K562 (cell line): ENCODE data around the gene KIF1A. TPM values are rescaled to one million over a fixed set of nuclear protein-coding genes. Genes with fewer than 3 reads are reported as not detected.

Experiments used
- ATAC-seq: fragments of 200-7000 bp; cut with Tn5 transposase; 3 replicates; pipeline ENCODE4 v1.9.1; 2020; ENCODE audit warnings: moderate library complexity
- BruUV-seq: library from RNA; stranded (reverse); fragments of 400-500 nt; replicated peaks from 2 replicates; lab custom pipeline; 2021; lab: Mats Ljungman, UMichigan
- CTCF ChIA-PET: fragments of 300-600 bp; formaldehyde crosslinking; extraction: SDS; loops from one replicate; lab custom pipeline; 2021; ENCODE audit warnings: low intra/inter-chr PET ratio; lab: Yijun Ruan, JAX
- POLR2A ChIA-PET: fragments of 300-600, 350-650 bp; sonication (Branson Sonifier 250); formaldehyde crosslinking; extraction: SDS; loops from one replicate; lab custom pipeline; 2021; ENCODE audit warnings: antibody characterized with exemption, inconsistent platforms; lab: Yijun Ruan, JAX
- DNase-seq, 4 experiments: peaks; one replicate each; pipeline versions ENCODE4 v3.0.0 to v3.0.0-alpha.2; 2011 to 2018; ENCODE audit warnings: low spot score in 3 of 4, mixed read lengths in 3 of 4; ENCODE audit errors: extremely low read depth in 1 of 4
- FAIRE-seq: peaks from 2 replicates; lab custom pipeline; 2011; peaks lifted over from hg19 to GRCh38; lab: Jason Lieb, UNC
- H2AFZ ChIP-seq: 2 replicates; pipeline ENCODE4 v1.6.0; 2011; ENCODE audit warnings: low read depth, low read length, control low read depth, inconsistent platforms
- H3K27ac ChIP-seq: fragments of 200-600 bp; 3 replicates; pipeline ENCODE4 v1.8.0; 2011; ENCODE audit warnings: low read depth, mild to moderate bottlenecking, control low read depth, inconsistent platforms, low read length, moderate library complexity, mixed read lengths; ENCODE audit errors: extremely low read depth
- H3K27me3 ChIP-seq, 2 experiments: fragments of 300-600 bp in 1 of 2; 2 replicates in 1 of 2; 3 replicates in 1 of 2; pipeline versions ENCODE4 v1.6.0 to v1.8.0; 2011; ENCODE audit warnings: inconsistent platforms in 2 of 2, low read length in 2 of 2, mild to moderate bottlenecking in 1 of 2, mixed read lengths in 1 of 2, moderate library complexity in 1 of 2; ENCODE audit not compliant: control insufficient read depth in 2 of 2, insufficient read depth in 2 of 2
- H3K36me3 ChIP-seq: fragments of 300-600 bp; 3 replicates; pipeline ENCODE4 v1.8.0; 2011; ENCODE audit warnings: mild to moderate bottlenecking, low read length, inconsistent platforms; ENCODE audit not compliant: control insufficient read depth, insufficient read depth
- H3K4me1 ChIP-seq, 2 experiments: fragments of 200-600 bp in 1 of 2; replicated peaks in 1 of 2; 2 replicates in 1 of 2; 3 replicates in 1 of 2; pipeline versions ENCODE4 v1.5.1 to v1.8.0; 2011; ENCODE audit warnings: inconsistent platforms in 2 of 2, low read length in 2 of 2, mild to moderate bottlenecking in 1 of 2, mixed read lengths in 1 of 2, moderate library complexity in 1 of 2; ENCODE audit not compliant: control insufficient read depth in 2 of 2, insufficient read depth in 2 of 2
- H3K4me2 ChIP-seq: 2 replicates; pipeline ENCODE4 v1.6.1; 2011; ENCODE audit warnings: low read length, control low read depth, inconsistent platforms, mixed read lengths; ENCODE audit not compliant: insufficient read depth
- H3K4me3 ChIP-seq: fragments of 200-600 bp; sonication (generic), shearing (Covaris generic); 2 replicates; pipeline ENCODE4 v1.5.1; 2016; ENCODE audit warnings: control low read depth, inconsistent platforms
- H3K79me2 ChIP-seq: fragments of 200-600 bp; 3 replicates; pipeline ENCODE4 v1.8.0; 2011; ENCODE audit warnings: low read length, inconsistent platforms; ENCODE audit not compliant: control insufficient read depth, insufficient read depth
- H3K9ac ChIP-seq, 2 experiments: 2 replicates each; pipeline versions ENCODE4 v1.6.0 to v1.6.1; 2011; ENCODE audit warnings: low read depth in 2 of 2, low read length in 2 of 2, control low read depth in 1 of 2, inconsistent platforms in 1 of 2, mild to moderate bottlenecking in 1 of 2, mixed read lengths in 1 of 2; ENCODE audit not compliant: insufficient read depth in 1 of 2
- H3K9me1 ChIP-seq: one replicate; pipeline ENCODE4 v1.6.0; 2011; ENCODE audit warnings: inconsistent platforms, mild to moderate bottlenecking, low read length, moderate library complexity; ENCODE audit not compliant: control insufficient read depth, insufficient read depth
- H3K9me3 ChIP-seq: replicated peaks from 2 replicates; pipeline ENCODE4 v1.5.1; 2011; ENCODE audit warnings: low read depth, low read length, inconsistent platforms; ENCODE audit not compliant: control insufficient read depth, insufficient read depth
- H4K20me1 ChIP-seq: replicated peaks from 2 replicates; pipeline ENCODE4 v1.6.1; 2011; ENCODE audit warnings: low read length, inconsistent platforms, mixed read lengths; ENCODE audit not compliant: control insufficient read depth, insufficient read depth
- CBX3 ChIP-seq, 2 experiments: IDR thresholded peaks; 1 replicate in 1 of 2; 2 replicates in 1 of 2; pipeline ENCODE4 v1.6.1; 2012; ENCODE audit warnings: inconsistent platforms in 2 of 2, low read length in 2 of 2, borderline replicate concordance in 1 of 2, control low read depth in 1 of 2
- ETV6 ChIP-seq, 3 experiments: fragments of 150-350 bp in 1 of 3; sonication (generic) in 1 of 3; formaldehyde crosslinking in 1 of 3; IDR thresholded peaks; 2 replicates each; pipeline versions ENCODE4 v1.6.1 to v1.8.0; 2014 to 2022; ENCODE audit warnings: borderline replicate concordance in 2 of 3, low read depth in 2 of 3, antibody characterized with exemption in 1 of 3, low read length in 1 of 3, mild to moderate bottlenecking in 1 of 3, missing genetic modification reagents in 1 of 3
- MECOM ChIP-seq: fragments of 250-450 bp; sonication (Bioruptor Pico); IDR thresholded peaks from 2 replicates; pipeline ENCODE4 v1.8.0; 2022; ENCODE audit warnings: inconsistent platforms
- PTBP1 ChIP-seq: fragments of 200-400 bp; formaldehyde crosslinking; IDR thresholded peaks from 2 replicates; pipeline ENCODE4 v1.6.1; 2017; ENCODE audit warnings: low read depth, low read length
- RBBP5 ChIP-seq: fragments of 200-600 bp; sonication (generic); IDR thresholded peaks from 2 replicates; pipeline ENCODE4 v1.6.1; 2012; ENCODE audit warnings: borderline replicate concordance, mild to moderate bottlenecking, low read length, control low read depth, inconsistent platforms; ENCODE audit not compliant: insufficient read depth, poor library complexity, severe bottlenecking
- ZNF668 ChIP-seq: fragments of 250-450 bp; sonication (Bioruptor Pico); IDR thresholded peaks from 2 replicates; pipeline ENCODE4 v1.8.0; 2022; ENCODE audit warnings: mild to moderate bottlenecking, inconsistent platforms
- ZNF79 ChIP-seq: fragments of 250-450 bp; sonication (Bioruptor Pico); IDR thresholded peaks from 2 replicates; pipeline ENCODE4 v1.4.0; 2020; ENCODE audit warnings: low read depth, mild to moderate bottlenecking, moderate library complexity
- WGBS: fragments of 100-300 bp; shearing (Covaris generic); methylation state at CpG from one replicate; pipeline ENCODE4 v1.1.6; 2016; ENCODE audit warnings: low coverage, mixed read lengths; ENCODE audit not compliant: insufficient coverage; ENCODE audit errors: missing lambda C conversion rate; 5-methylcytosine and 5-hydroxymethylcytosine counted together
- in situ Hi-C: fragments of 300-500 bp; cut with MboI; formaldehyde crosslinking; loops from 4 replicates; pipeline ENCODE4 v1.15.0; 2018; ENCODE audit warnings: inconsistent platforms, mixed read lengths
- intact Hi-C: fragments of 100-400 bp; cut with micrococcal nuclease; formaldehyde crosslinking; loops from 2 replicates; pipeline ENCODE4 v1.14.2; 2022
- polyA plus RNA-seq, 8 experiments: library from polyadenylated mRNA; depleted of rRNA in 4 of 8; stranded (reverse) in 5 of 8; unstranded in 3 of 8; fragments of >200 nt; fragmentation: Nextera tagmentation in 2 of 8; fragmentation: Illumina TruSeq in 1 of 8; extraction: Ambion mirVana in 2 of 8; extraction: Trizol in 1 of 8; gene quantifications; 2 replicates each; pipeline versions ENCODE4 v1.2.1 to v1.2.3, GENCODE V29; 2011 to 2014; ENCODE audit warnings: inconsistent platforms in 1 of 8, missing spikeins in 1 of 8
- total RNA-seq, 7 experiments: library from RNA; depleted of rRNA in 6 of 7; stranded (reverse); fragments of >200 nt in 6 of 7; fragmentation: Illumina TruSeq in 2 of 7; extraction: Trizol in 2 of 7; gene quantifications; 2 replicates each; pipeline versions ENCODE4 v1.2.1 to v1.2.3, GENCODE V29; 2011 to 2021; ENCODE audit warnings: low replicate concordance in 1 of 7
- TF ChIP-seq, protein P1 (sequence below): fragments of 200-600 bp; sonication (generic); IDR thresholded peaks from one replicate; pipeline ENCODE4 v1.6.1; 2012; ENCODE audit warnings: mild to moderate bottlenecking, low read depth, low read length, inconsistent platforms

Gene KIF1A
- total and polyA plus RNA-seq, 9 of the 15 experiments (the other 6 are each of a cell fraction or from before 2014, with no cell fraction given): 0.07 to 1.4 (median 0.45) TPM; not detected in 2

DNA sequence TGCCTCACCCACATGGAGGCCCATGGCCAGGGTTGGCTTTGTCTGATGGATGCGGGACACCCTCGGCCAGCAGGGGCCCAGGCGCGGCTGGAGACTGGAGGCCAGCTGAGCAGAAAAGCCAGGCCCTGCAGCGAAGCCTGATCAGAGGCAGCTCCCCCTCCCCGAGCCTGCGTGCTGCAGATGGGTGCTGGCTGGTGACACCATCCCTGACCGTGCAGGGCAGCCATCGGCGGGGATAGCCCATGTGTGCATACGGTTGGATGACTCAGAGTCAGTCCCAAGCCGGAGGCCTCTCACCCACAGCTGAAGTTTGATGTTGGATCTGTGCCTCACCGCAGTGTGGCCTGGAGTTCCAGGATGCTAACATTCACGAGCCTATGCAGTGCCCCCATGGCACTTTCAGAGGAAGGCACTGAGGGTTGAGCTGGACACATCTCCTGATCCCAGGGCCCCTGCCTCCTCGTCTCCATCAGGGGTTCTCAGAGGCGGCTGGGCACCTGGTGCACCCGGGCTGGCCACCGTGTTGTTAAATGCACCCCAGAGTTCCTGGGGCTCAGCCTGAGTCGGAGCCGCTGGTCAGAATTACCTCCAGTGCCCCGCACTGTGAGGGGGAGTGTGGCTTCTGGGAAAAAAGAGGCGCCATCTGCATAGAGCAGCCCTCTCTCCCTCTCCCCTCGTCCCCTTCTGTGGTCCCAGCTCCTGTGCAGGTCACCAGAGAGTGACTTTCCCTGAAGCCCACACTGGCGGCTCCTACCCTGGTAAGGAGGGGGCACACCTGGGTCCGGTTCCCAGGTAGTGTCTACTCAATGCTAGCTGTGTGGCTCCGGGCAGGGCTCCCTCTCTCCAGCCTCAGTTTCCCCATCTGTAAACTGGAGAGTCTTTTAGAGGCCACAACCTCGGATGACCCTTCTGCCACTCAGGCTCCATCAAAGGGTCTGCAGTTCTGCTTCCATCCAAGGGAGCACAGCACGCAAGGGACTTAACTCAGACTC is 19.4 kb upstream of the KIF1A start:
- H3K27ac ChIP-seq: no peak overlapping the region
- ATAC-seq: no peak
- no peaks in the 10 kb centered on the region for H3K79me2 ChIP-seq
- BruUV-seq: no TSS peak
- H3K4me3 ChIP-seq: no peak overlapping the region
- H3K9me1 ChIP-seq: no peaks in the 10 kb centered on the region
- 2% methylated on average over 19 of the region's 28 CpGs for WGBS
- no peak overlapping the region for H3K9ac ChIP-seq
- no peak for DNase-seq
- POLR2A ChIA-PET: no interaction called here
- in situ Hi-C loops: no loop called here
- H3K9me3 ChIP-seq: no peaks in the 10 kb centered on the region
- peaks cover 0 to 30% of the 10 kb centered on the region in 2 experiments; a peak in 2 of 5 replicates for H3K27me3 ChIP-seq
- H3K36me3 ChIP-seq: no peaks in the 10 kb centered on the region
- intact Hi-C loops: no loop called here
- peaks cover 6% of the 10 kb centered on the region for H4K20me1 ChIP-seq
- H3K4me2 ChIP-seq: no peak overlapping the region
- CTCF ChIA-PET: interaction anchor here (0.6 to 0.9 kb wide), 2 partner anchors 326 to 1230 kb away, joined by 3 to 4 read pairs; no protein-coding TSS in a partner anchor
- H3K4me1 ChIP-seq: no peaks in the 10 kb centered on the region; a peak in 1 of 5 replicates
- no peak overlapping the region for H2AFZ ChIP-seq
- FAIRE-seq: no peak
- TF ChIP-seq ZNF79 (CRISPR knock-in tag) (no peak), ZNF668 (CRISPR knock-in tag) (no peak), RBBP5 (no peak), MECOM (CRISPR knock-in tag) (no peak), ETV6 (IDR thresholded peaks at IDR 0.05; ENCODE audit: borderline replicate concordance in 1 of 2, low read depth in 2 of 2, low read length in 1 of 2) (no peak), ETV6 (CRISPR knock-in tag; IDR thresholded peaks at IDR 0.05; ENCODE audit: borderline replicate concordance) (no peak), CBX3 (IDR thresholded peaks at IDR 0.05; ENCODE audit: borderline replicate concordance in 1 of 2, low read length in 2 of 2) (no peak), PTBP1 (no peak)
- TF ChIP-seq, protein P1, sequence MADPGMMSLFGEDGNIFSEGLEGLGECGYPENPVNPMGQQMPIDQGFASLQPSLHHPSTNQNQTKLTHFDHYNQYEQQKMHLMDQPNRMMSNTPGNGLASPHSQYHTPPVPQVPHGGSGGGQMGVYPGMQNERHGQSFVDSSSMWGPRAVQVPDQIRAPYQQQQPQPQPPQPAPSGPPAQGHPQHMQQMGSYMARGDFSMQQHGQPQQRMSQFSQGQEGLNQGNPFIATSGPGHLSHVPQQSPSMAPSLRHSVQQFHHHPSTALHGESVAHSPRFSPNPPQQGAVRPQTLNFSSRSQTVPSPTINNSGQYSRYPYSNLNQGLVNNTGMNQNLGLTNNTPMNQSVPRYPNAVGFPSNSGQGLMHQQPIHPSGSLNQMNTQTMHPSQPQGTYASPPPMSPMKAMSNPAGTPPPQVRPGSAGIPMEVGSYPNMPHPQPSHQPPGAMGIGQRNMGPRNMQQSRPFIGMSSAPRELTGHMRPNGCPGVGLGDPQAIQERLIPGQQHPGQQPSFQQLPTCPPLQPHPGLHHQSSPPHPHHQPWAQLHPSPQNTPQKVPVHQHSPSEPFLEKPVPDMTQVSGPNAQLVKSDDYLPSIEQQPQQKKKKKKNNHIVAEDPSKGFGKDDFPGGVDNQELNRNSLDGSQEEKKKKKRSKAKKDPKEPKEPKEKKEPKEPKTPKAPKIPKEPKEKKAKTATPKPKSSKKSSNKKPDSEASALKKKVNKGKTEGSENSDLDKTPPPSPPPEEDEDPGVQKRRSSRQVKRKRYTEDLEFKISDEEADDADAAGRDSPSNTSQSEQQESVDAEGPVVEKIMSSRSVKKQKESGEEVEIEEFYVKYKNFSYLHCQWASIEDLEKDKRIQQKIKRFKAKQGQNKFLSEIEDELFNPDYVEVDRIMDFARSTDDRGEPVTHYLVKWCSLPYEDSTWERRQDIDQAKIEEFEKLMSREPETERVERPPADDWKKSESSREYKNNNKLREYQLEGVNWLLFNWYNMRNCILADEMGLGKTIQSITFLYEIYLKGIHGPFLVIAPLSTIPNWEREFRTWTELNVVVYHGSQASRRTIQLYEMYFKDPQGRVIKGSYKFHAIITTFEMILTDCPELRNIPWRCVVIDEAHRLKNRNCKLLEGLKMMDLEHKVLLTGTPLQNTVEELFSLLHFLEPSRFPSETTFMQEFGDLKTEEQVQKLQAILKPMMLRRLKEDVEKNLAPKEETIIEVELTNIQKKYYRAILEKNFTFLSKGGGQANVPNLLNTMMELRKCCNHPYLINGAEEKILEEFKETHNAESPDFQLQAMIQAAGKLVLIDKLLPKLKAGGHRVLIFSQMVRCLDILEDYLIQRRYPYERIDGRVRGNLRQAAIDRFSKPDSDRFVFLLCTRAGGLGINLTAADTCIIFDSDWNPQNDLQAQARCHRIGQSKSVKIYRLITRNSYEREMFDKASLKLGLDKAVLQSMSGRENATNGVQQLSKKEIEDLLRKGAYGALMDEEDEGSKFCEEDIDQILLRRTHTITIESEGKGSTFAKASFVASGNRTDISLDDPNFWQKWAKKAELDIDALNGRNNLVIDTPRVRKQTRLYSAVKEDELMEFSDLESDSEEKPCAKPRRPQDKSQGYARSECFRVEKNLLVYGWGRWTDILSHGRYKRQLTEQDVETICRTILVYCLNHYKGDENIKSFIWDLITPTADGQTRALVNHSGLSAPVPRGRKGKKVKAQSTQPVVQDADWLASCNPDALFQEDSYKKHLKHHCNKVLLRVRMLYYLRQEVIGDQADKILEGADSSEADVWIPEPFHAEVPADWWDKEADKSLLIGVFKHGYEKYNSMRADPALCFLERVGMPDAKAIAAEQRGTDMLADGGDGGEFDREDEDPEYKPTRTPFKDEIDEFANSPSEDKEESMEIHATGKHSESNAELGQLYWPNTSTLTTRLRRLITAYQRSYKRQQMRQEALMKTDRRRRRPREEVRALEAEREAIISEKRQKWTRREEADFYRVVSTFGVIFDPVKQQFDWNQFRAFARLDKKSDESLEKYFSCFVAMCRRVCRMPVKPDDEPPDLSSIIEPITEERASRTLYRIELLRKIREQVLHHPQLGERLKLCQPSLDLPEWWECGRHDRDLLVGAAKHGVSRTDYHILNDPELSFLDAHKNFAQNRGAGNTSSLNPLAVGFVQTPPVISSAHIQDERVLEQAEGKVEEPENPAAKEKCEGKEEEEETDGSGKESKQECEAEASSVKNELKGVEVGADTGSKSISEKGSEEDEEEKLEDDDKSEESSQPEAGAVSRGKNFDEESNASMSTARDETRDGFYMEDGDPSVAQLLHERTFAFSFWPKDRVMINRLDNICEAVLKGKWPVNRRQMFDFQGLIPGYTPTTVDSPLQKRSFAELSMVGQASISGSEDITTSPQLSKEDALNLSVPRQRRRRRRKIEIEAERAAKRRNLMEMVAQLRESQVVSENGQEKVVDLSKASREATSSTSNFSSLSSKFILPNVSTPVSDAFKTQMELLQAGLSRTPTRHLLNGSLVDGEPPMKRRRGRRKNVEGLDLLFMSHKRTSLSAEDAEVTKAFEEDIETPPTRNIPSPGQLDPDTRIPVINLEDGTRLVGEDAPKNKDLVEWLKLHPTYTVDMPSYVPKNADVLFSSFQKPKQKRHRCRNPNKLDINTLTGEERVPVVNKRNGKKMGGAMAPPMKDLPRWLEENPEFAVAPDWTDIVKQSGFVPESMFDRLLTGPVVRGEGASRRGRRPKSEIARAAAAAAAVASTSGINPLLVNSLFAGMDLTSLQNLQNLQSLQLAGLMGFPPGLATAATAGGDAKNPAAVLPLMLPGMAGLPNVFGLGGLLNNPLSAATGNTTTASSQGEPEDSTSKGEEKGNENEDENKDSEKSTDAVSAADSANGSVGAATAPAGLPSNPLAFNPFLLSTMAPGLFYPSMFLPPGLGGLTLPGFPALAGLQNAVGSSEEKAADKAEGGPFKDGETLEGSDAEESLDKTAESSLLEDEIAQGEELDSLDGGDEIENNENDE: no peak
